ENCODE results near the gene FHAD1. TPM values are rescaled to one million over a fixed set of nuclear protein-coding genes. Genes with fewer than 3 reads are reported as not detected.

FHAD1 gene
- total RNA-seq, 1 experiment from 2014 or later: 1.9 TPM

- no peak for TF ChIP-seq CTCF (conservative IDR thresholded peaks at IDR 0.05)
- no CpG with 5 or more reads among the region's 20 CpGs for WGBS (ENCODE audit: extremely low coverage, insufficient read length, low lambda C conversion rate)
- no peak overlapping the region for H3K23ac ChIP-seq (ENCODE audit: insufficient read length, low read depth, low read length)
Observed at GRCh38 chr1:15358565-15359133, 111.6 kb downstream of the FHAD1 start.

More at GRCh38 chr1:15358565-15359133, 111.6 kb downstream of the FHAD1 start:
- Histone ChIP-seq H2BK15ac (ENCODE audit: low read depth, low read length) (no peak overlapping the region), H3K56ac (ENCODE audit: insufficient read length, low read depth, low read length) (no peak overlapping the region), H2BK12ac (ENCODE audit: insufficient read length, low read depth, low read length) (no peak overlapping the region), H3K4me1 (ENCODE audit: insufficient read depth, low read length) (no peaks in the 10 kb centered on the region), H2BK20ac (ENCODE audit: low read depth, low read length, poor library complexity, severe bottlenecking) (no peak overlapping the region), H3K9me3 (ENCODE audit: control insufficient read depth, low read depth, low read length) (no peaks in the 10 kb centered on the region), H4K8ac (replicated peaks; ENCODE audit: insufficient read length, low read depth, low read length) (no peak overlapping the region), H4K20me1 (ENCODE audit: control insufficient read depth, insufficient read depth, insufficient read length) (no peaks in the 10 kb centered on the region), H3K4me2 (ENCODE audit: insufficient read depth, insufficient read length, low read length) (no peak overlapping the region), H3K27me3 (ENCODE audit: insufficient read depth, low read length) (no peaks in the 10 kb centered on the region), H3K23me2 (ENCODE audit: insufficient read length, low read depth, low read length, poor library complexity, severe bottlenecking) (no peaks in the 10 kb centered on the region), H2BK120ac (ENCODE audit: low read depth, low read length, poor library complexity, severe bottlenecking) (no peak overlapping the region), H3K9ac (ENCODE audit: extremely low read depth, insufficient read length, low read length) (no peak overlapping the region), H2BK5ac (ENCODE audit: insufficient read length, low read length) (no peak overlapping the region), H3K4ac (ENCODE audit: low read depth, low read length) (no peak overlapping the region), H3K14ac (ENCODE audit: insufficient read depth, low read length) (no peak overlapping the region), H3T11ph (ENCODE audit: low read length) (no peak overlapping the region), H3K27ac (ENCODE audit: insufficient read length, low read depth, low read length) (no peak overlapping the region), H4K91ac (ENCODE audit: insufficient read length, low read depth, low read length) (no peak overlapping the region), H2AFZ (ENCODE audit: low read length) (no peak overlapping the region), H3K18ac (ENCODE audit: insufficient read length, low read depth, low read length) (no peak overlapping the region), H3K79me2 (ENCODE audit: insufficient read depth, low read length) (no peaks in the 10 kb centered on the region), H2AK5ac (ENCODE audit: insufficient read length, low read length) (no peak overlapping the region), H3K79me1 (ENCODE audit: insufficient read depth, low read depth, low read length, poor library complexity, severe bottlenecking) (no peaks in the 10 kb centered on the region), H4K5ac (ENCODE audit: insufficient read length, low read depth, low read length) (no peak overlapping the region)
- peak overlapping the region in 1 of 3 experiments; percentile 53; a peak in 2 of 7 replicates for H3K27ac Mint-ChIP-seq
- H3K36me3 Mint-ChIP-seq (ENCODE audit: insufficient read depth in 1 of 3, low read depth in 3 of 3): no peaks in the 10 kb centered on the region
- no peak overlapping the region for H3K4me3 Mint-ChIP-seq
- H3K27me3 Mint-ChIP-seq (ENCODE audit: low read depth): peaks cover 21% of the 10 kb centered on the region
- no peak for DNase-seq
- H3K9me3 Mint-ChIP-seq: no peaks in the 10 kb centered on the region
- H3K4me1 Mint-ChIP-seq: peaks cover 7 to 8% of the 10 kb centered on the region in 2 experiments
